GM23248 (cell line): ENCODE results near the gene SLX4IP. TPM values are rescaled to one million over a fixed set of nuclear protein-coding genes. Genes with fewer than 3 reads are reported as not detected.
A peak's percentile ranks its signal among the peaks of the same experiment; 100 is the strongest.

Source experiments
- DNase-seq: peaks from one replicate; pipeline ENCODE4 v3.0.0-alpha.2; 2015
- H2AFZ ChIP-seq: fragments of 200-600 bp; sonication (generic); 2 replicates; pipeline ENCODE4 v1.6.1; 2016; ENCODE audit warnings: antibody characterized with exemption
- H3F3A ChIP-seq: fragments of 200-600 bp; sonication (generic); 2 replicates; pipeline ENCODE4 v1.6.1; 2016; ENCODE audit warnings: mild to moderate bottlenecking, antibody characterized with exemption, mixed run types; ENCODE audit not compliant: insufficient read depth
- H3K27ac ChIP-seq: fragments of 200-600 bp; sonication (generic); 2 replicates; pipeline ENCODE4 v1.5.1; 2016; ENCODE audit warnings: mild to moderate bottlenecking
- H3K27me3 ChIP-seq: fragments of 200-600 bp; sonication (generic); replicated peaks from 2 replicates; pipeline ENCODE4 v1.6.1; 2016; ENCODE audit warnings: mild to moderate bottlenecking; ENCODE audit not compliant: insufficient read depth
- H3K36me3 ChIP-seq: fragments of 200-600 bp; sonication (generic); 2 replicates; pipeline ENCODE4 v1.6.1; 2016; ENCODE audit warnings: low read depth, mild to moderate bottlenecking
- H3K4me1 ChIP-seq: fragments of 200-600 bp; sonication (generic); 2 replicates; pipeline ENCODE4 v1.6.1; 2016; ENCODE audit warnings: mild to moderate bottlenecking; ENCODE audit not compliant: insufficient read depth
- H3K4me2 ChIP-seq: fragments of 200-600 bp; sonication (generic); one replicate; pipeline ENCODE4 v1.6.1; 2016; ENCODE audit warnings: mild to moderate bottlenecking; ENCODE audit not compliant: unreplicated experiment
- H3K4me3 ChIP-seq: fragments of 200-600 bp; sonication (generic); 2 replicates; pipeline ENCODE4 v1.5.1; 2016; ENCODE audit warnings: mild to moderate bottlenecking
- H3K79me2 ChIP-seq: fragments of 200-600 bp; sonication (generic); 2 replicates; pipeline ENCODE4 v1.6.1; 2016; ENCODE audit warnings: mild to moderate bottlenecking; ENCODE audit not compliant: insufficient read depth
- H3K9ac ChIP-seq: fragments of 200-600 bp; sonication (generic); 2 replicates; pipeline ENCODE4 v1.6.1; 2016; ENCODE audit warnings: mild to moderate bottlenecking
- H3K9me2 ChIP-seq: fragments of 200-600 bp; sonication (generic); 2 replicates; pipeline ENCODE4 v1.6.1; 2016; ENCODE audit warnings: mixed run types, mild to moderate bottlenecking, moderate library complexity; ENCODE audit not compliant: insufficient read depth
- H3K9me3 ChIP-seq: fragments of 200-600 bp; sonication (generic); one replicate; pipeline ENCODE4 v1.6.1; 2017; ENCODE audit warnings: low read depth
- H4K20me1 ChIP-seq: fragments of 200-600 bp; sonication (generic); 2 replicates; pipeline ENCODE4 v1.6.0; 2016; ENCODE audit not compliant: insufficient read depth
- EZH2 ChIP-seq: fragments of 200-600 bp; sonication (generic); IDR thresholded peaks from 2 replicates; pipeline ENCODE4 v1.6.1; 2018; ENCODE audit warnings: antibody characterized with exemption, mild to moderate bottlenecking; ENCODE audit not compliant: insufficient read depth, poor library complexity, severe bottlenecking
- EZH2phosphoT487 ChIP-seq: fragments of 200-600 bp; sonication (generic); IDR thresholded peaks from 2 replicates; pipeline ENCODE4 v1.6.1; 2018; ENCODE audit warnings: antibody characterized with exemption, moderate library complexity, mild to moderate bottlenecking, low read depth; ENCODE audit not compliant: insufficient read depth
- WGBS, 2 experiments: methylation state at CpG; one replicate each; pipeline ENCODE4 v1.1.6; 2015 to 2017; ENCODE audit warnings: low lambda C conversion rate in 2 of 2, low coverage in 1 of 2; ENCODE audit errors: missing lambda C conversion rate in 2 of 2; 5-methylcytosine and 5-hydroxymethylcytosine counted together
- in situ Hi-C: fragments of 300-500 bp; cut with MboI; formaldehyde crosslinking; loops from 2 replicates; pipeline ENCODE4 v1.15.0; 2020
- polyA plus RNA-seq: library from polyadenylated mRNA; unstranded; fragments of >200 nt; fragmentation: Nextera tagmentation; extraction: Ambion mirVana; gene quantifications from 2 replicates; pipeline ENCODE4 v1.2.1, GENCODE V29; 2016
- total RNA-seq: library from RNA; depleted of rRNA; stranded (reverse); fragments of >200 nt; shearing (Covaris generic); gene quantifications from 2 replicates; pipeline ENCODE4 v1.2.3, GENCODE V29; 2014

SLX4IP gene
- total and polyA plus RNA-seq, 2 experiments from 2014 or later, result 3.7 to 3.9 TPM

DNA sequence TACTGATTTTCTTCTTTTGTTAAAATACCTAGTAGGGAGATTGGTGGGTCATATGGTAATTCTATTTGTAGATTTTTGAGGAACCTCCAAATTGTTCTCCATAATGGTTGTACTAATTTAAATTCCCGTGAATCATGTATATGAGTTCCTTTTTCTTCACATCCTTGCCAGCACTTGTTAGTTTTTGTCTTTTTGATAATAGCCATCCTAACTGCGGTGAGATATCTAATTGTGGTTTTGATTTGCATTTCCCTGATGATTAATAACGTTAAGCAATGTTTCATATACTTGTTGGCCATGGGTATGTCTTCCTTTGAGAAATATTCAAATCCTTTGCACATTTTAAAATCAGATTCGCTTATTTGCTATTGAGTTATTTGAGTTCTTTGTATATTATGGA is 127.8 kb downstream of the SLX4IP start:
- H3K4me1 ChIP-seq, result peaks cover 24% of the 10 kb centered on the region
- 65 to 74% methylated on average over 4 of the region's 4 CpGs for WGBS, 2 experiments
- H3K36me3 ChIP-seq, result no peaks in the 10 kb centered on the region
- H3K9ac ChIP-seq, result no peak overlapping the region
- H3K27me3 ChIP-seq, result no peaks in the 10 kb centered on the region
- H3K79me2 ChIP-seq, result no peaks in the 10 kb centered on the region
- no peak overlapping the region for H3K27ac ChIP-seq
- H3F3A ChIP-seq, result peaks cover 24% of the 10 kb centered on the region
- 0 out of 2 replicates have a peak, but pooled peaks cover 6% of the 10 kb centered on the region for H3K9me2 ChIP-seq
- TF ChIP-seq EZH2phosphoT487 (no peak), EZH2 (no peak)
- in situ Hi-C loops, result loop anchor here (25.0 kb wide), 1 partner anchor 699 kb away; no protein-coding TSS in a partner anchor
- no peak overlapping the region for H3K4me2 ChIP-seq
- no peaks in the 10 kb centered on the region for H4K20me1 ChIP-seq
- H3K4me3 ChIP-seq, result no peak overlapping the region
- H3K9me3 ChIP-seq, result no peaks in the 10 kb centered on the region
- H2AFZ ChIP-seq, result no peak overlapping the region
- no peak for DNase-seq

GRCh38 chr20:10563935-10564492 is 128.9 kb downstream of the SLX4IP start:
- H3K9ac ChIP-seq, result no peak overlapping the region
- 89 to 96% methylated on average over 3 of the region's 3 CpGs for WGBS, 2 experiments

DNA sequence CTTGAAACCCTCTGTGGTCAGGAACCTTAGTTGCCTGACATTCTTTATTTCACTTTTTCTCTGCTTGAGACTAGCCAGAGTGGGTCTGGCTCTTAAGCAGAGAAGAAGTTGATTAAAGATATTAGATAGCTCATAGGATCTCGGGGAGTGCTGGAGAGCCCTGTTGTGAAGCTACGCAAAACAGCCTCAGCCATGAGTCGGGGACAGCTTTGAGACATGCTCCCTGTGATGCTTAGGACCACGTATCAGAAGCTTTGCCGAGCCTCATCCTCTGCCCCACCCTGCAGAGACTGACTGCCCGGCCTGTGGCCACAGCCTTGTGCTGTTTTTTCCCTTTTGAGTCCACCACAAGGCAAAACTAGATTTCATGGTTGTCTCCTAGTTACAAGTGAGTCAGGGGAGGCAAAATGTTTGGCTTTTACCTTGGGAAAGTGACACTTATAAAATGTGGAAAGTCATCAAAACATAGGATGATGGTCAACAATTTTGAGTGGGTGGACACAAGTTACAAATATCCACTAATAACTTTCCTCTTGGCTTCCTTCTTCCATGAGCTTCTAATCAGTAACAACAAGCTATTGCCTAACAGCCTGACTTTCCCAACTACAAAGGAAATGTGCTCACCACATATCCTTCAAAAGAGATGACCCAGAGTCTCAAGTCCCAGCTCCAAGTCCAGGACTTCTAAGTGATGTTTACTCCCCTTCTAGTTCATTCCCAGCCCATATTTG is 130.3 kb downstream of the SLX4IP start:
- H3F3A ChIP-seq, result peaks cover 16% of the 10 kb centered on the region; the same call in 1 of the 2 replicates
- in situ Hi-C loops, result loop anchor here (25.0 kb wide), 1 partner anchor 697 kb away; no protein-coding TSS in a partner anchor
- peak; percentile 82 for DNase-seq
- no peaks in the 10 kb centered on the region for H3K36me3 ChIP-seq
- H3K9ac ChIP-seq, result peak overlapping the region; percentile 47
- H3K79me2 ChIP-seq, result no peaks in the 10 kb centered on the region
- H3K27ac ChIP-seq, result peak overlapping the region; percentile 50
- 36 to 37% methylated on average over 6 of the region's 6 CpGs for WGBS, 2 experiments
- H3K4me2 ChIP-seq, result peak overlapping the region; percentile 25
- no peaks in the 10 kb centered on the region for H3K27me3 ChIP-seq
- 0 out of 2 replicates have a peak overlapping the region, but pooled peaks have one; percentile 1 for H3K4me3 ChIP-seq
- TF ChIP-seq EZH2phosphoT487, result no peak
- TF ChIP-seq EZH2, result no peak
- peaks cover 12% of the 10 kb centered on the region for H3K4me1 ChIP-seq
- 0 out of 2 replicates have a peak, but pooled peaks cover 6% of the 10 kb centered on the region for H3K9me2 ChIP-seq
- H4K20me1 ChIP-seq, result no peaks in the 10 kb centered on the region
- H3K9me3 ChIP-seq, result no peaks in the 10 kb centered on the region
- H2AFZ ChIP-seq, result peak overlapping the region; percentile 32; the same call in 1 of the 2 replicates

More at GRCh38 chr20:10563935-10564492, 128.9 kb downstream of the SLX4IP start:
- Histone ChIP-seq H3F3A (peaks cover 22% of the 10 kb centered on the region), H3K79me2 (no peaks in the 10 kb centered on the region), H3K27me3 (no peaks in the 10 kb centered on the region), H3K4me1 (peaks cover 16% of the 10 kb centered on the region), H3K4me3 (no peak overlapping the region), H2AFZ (no peak overlapping the region), H3K4me2 (no peak overlapping the region), H4K20me1 (no peaks in the 10 kb centered on the region), H3K27ac (no peak overlapping the region), H3K9me3 (no peaks in the 10 kb centered on the region), H3K36me3 (no peaks in the 10 kb centered on the region), H3K9me2 (0 out of 2 replicates have a peak, but pooled peaks cover 6% of the 10 kb centered on the region)
- TF ChIP-seq EZH2 (no peak), EZH2phosphoT487 (no peak)
- in situ Hi-C loops, result loop anchor here (25.0 kb wide), 1 partner anchor 698 kb away; no protein-coding TSS in a partner anchor
- DNase-seq, result no peak
